Testis (tissue), 2 donors: ENCODE measurements around the gene VPS25.

Experiments used
- POLR2A ChIP-seq: fragments of 450-650 bp; IDR thresholded peaks from one replicate; pipeline ENCODE4 v1.6.1; 2017; ENCODE audit warnings: antibody characterized with exemption, mild to moderate bottlenecking, moderate library complexity
- TF ChIP-seq, protein P1 (sequence below), 3 experiments: fragments of 450-650 bp in 2 of 3; fragments of 200-600 bp in 1 of 3; sonication (generic) in 1 of 3; IDR thresholded peaks; one replicate each; pipeline ENCODE4 v1.5.1; 2016 to 2019; ENCODE audit warnings: antibody characterized with exemption in 3 of 3, mild to moderate bottlenecking in 2 of 3, moderate library complexity in 1 of 3

DNA sequence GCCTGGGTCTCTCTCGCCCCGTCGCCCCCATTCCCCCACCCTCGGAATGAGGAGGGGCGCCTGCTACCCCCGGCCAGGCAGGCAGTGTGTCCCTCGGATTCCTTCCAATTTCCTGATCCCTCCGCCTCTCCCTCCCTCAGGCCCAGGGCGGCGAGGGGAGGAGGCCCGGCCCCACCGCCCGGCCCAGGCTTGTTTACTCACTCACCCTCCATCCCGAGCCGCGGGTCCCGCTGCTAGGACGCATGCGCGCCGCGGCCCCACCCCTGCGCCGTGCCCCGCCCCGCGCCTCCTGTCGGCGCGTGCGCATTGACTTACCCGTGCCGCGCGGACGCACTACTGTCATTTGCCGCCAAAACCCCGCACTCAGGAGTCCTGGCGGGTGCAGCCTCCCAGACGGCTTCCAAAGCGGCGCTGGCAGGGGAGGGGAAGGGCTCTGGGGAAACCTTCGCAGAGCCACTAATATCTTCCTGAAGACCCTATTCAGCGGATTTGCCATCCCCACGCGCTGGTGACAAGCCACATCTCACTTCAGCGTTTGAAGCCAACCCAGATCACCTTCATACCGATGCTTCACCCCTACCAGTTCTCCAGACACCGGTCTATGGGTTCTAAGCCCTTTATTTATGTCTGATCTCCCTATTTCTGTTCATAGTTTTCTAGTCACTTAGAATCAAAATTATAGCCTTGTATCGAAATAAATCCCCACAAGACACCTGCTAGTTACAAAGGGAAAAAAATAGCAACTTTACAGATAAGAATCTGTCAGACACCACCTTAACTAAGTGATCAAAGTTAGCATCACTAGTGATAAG, 28.2 kb upstream of the VPS25 start, which contains the start of gene EZH1:
- peak; percentile 77 for TF ChIP-seq POLR2A
- TF ChIP-seq, protein P1, sequence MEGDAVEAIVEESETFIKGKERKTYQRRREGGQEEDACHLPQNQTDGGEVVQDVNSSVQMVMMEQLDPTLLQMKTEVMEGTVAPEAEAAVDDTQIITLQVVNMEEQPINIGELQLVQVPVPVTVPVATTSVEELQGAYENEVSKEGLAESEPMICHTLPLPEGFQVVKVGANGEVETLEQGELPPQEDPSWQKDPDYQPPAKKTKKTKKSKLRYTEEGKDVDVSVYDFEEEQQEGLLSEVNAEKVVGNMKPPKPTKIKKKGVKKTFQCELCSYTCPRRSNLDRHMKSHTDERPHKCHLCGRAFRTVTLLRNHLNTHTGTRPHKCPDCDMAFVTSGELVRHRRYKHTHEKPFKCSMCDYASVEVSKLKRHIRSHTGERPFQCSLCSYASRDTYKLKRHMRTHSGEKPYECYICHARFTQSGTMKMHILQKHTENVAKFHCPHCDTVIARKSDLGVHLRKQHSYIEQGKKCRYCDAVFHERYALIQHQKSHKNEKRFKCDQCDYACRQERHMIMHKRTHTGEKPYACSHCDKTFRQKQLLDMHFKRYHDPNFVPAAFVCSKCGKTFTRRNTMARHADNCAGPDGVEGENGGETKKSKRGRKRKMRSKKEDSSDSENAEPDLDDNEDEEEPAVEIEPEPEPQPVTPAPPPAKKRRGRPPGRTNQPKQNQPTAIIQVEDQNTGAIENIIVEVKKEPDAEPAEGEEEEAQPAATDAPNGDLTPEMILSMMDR (IDR thresholded peaks at IDR 0.05): peak in 1 of 3 experiments; percentile 36
